RWPE1 (cell line): ENCODE results near the gene NPC2.
A peak's percentile ranks its signal among the peaks of the same experiment; 100 is the strongest.
"Not testable (repeated sequence)": the region's sequence is repeated elsewhere in the genome, so short reads cannot be mapped to it uniquely, and the experiment has no call there.

Source experiments
- CTCF ChIA-PET: fragments of 350-600 bp; sonication (Branson Sonifier 250); formaldehyde crosslinking; extraction: SDS; loops from one replicate; lab custom pipeline; 2021; lab: Yijun Ruan, JAX
- POLR2A ChIA-PET: fragments of 400-600 bp; formaldehyde crosslinking; extraction: SDS; loops from one replicate; lab custom pipeline; 2020; ENCODE audit warnings: antibody characterized with exemption; ENCODE audit not compliant: low non-redundant PET; lab: Yijun Ruan, JAX
- DNase-seq: peaks from one replicate; pipeline ENCODE4 v3.0.0; 2012; ENCODE audit warnings: low spot score
- H3K27ac ChIP-seq: fragments of 450-650 bp; 2 replicates; pipeline ENCODE4 v1.5.1; 2017
- TF ChIP-seq, protein P1 (sequence below): fragments of 450-650 bp; conservative IDR thresholded peaks from 2 replicates; pipeline ENCODE4 v1.5.1; 2017; ENCODE audit warnings: low read depth, mild to moderate bottlenecking

NPC2 gene

GRCh38 chr14:74462993-74463392 lies 30.1 kb downstream of the NPC2 start:
- CTCF ChIA-PET = no interaction called here
- TF ChIP-seq, protein P1, sequence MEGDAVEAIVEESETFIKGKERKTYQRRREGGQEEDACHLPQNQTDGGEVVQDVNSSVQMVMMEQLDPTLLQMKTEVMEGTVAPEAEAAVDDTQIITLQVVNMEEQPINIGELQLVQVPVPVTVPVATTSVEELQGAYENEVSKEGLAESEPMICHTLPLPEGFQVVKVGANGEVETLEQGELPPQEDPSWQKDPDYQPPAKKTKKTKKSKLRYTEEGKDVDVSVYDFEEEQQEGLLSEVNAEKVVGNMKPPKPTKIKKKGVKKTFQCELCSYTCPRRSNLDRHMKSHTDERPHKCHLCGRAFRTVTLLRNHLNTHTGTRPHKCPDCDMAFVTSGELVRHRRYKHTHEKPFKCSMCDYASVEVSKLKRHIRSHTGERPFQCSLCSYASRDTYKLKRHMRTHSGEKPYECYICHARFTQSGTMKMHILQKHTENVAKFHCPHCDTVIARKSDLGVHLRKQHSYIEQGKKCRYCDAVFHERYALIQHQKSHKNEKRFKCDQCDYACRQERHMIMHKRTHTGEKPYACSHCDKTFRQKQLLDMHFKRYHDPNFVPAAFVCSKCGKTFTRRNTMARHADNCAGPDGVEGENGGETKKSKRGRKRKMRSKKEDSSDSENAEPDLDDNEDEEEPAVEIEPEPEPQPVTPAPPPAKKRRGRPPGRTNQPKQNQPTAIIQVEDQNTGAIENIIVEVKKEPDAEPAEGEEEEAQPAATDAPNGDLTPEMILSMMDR = no peak
- no peak for DNase-seq
- no peak overlapping the region for H3K27ac ChIP-seq
- POLR2A ChIA-PET = no interaction called here

- no peak for DNase-seq
- no peak overlapping the region for H3K27ac ChIP-seq
- POLR2A ChIA-PET = no interaction called here
- CTCF ChIA-PET = no interaction called here
- TF ChIP-seq, protein P1 = no peak
Observed at GRCh38 chr14:74459976-74460375, 33.1 kb downstream of the NPC2 start.

- POLR2A ChIA-PET = no interaction called here
- peak; percentile 66 for DNase-seq
- no peak overlapping the region for H3K27ac ChIP-seq
- CTCF ChIA-PET = interaction anchor here (0.6 to 1.0 kb wide), 5 partner anchors 8 to 244 kb away, joined by 3 to 7 read pairs (median 5); no protein-coding TSS in a partner anchor
- TF ChIP-seq, protein P1 = peak; percentile 40
Observed at GRCh38 chr14:74459289-74459946, 33.7 kb downstream of the NPC2 start.

GRCh38 chr14:74457565-74457895 lies 35.6 kb downstream of the NPC2 start:
- H3K27ac ChIP-seq = no peak overlapping the region
- TF ChIP-seq, protein P1 = no peak
- no peak for DNase-seq
- CTCF ChIA-PET = interaction anchor here (0.6 to 0.7 kb wide), 2 partner anchors 9 to 59 kb away, joined by 3 to 5 read pairs; no protein-coding TSS in a partner anchor
- POLR2A ChIA-PET = no interaction called here

DNA sequence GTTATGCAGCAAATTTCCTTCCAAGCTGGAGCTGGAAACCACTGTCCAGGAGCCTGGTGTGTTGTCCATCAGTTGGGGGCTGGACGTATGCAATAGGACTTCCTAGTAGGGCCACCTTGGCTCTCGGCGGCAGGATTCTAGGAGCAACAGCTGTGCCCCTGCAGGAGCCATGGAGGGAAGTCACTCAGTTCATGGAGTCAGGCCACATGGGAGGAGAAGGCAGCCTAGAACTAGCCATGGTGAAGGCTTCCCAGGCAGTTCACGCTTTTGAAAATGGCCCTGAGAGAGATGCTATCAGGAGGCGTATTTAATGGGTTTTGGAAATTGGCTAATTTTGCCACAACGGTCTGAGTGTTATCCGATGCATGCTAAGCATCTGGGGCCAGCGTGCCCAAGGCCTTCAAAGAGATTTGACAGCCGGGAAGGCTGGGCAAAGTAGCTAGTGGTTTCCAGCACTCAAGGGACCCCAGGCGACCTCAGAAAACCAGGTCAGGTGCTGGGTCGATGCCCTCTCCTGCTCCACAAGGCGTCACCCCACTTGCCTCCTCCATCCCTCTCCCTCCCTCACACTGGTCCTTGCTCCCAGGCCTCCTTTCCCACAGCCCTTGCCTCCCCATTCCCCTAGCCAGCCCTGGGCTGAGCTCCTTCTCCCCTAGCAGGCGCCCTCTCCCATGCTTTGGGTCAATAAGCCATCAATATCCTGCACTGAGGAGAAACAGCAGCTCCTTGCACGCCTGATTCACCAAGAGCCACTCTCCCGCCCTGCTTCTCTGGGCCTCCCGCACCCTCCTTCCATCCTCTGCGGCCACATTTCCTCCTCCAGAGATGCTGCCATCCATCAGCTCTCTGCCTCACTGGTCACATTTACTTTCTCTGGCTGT lies 36.2 kb downstream of the NPC2 start:
- H3K27ac ChIP-seq = no peak overlapping the region
- CTCF ChIA-PET = interaction anchor here (0.7 kb wide), 1 partner anchor 8 kb away, joined by 3 read pairs; no protein-coding TSS in a partner anchor
- no peak for DNase-seq
- POLR2A ChIA-PET = interaction anchor here (0.5 kb wide), 1 partner anchor 188 kb away, joined by 3 read pairs; no protein-coding TSS in a partner anchor
- TF ChIP-seq, protein P1 = no peak

- H3K27ac ChIP-seq, POLR2A ChIA-PET, DNase-seq: not testable (repeated sequence)
- CTCF ChIA-PET = interaction anchor here (0.6 kb wide), 2 partner anchors 130 to 198 kb away, joined by 3 to 4 read pairs; no protein-coding TSS in a partner anchor
Observed at GRCh38 chr14:74454397-74454796, 38.7 kb downstream of the NPC2 start.
